ENCODE data around the gene TUBA4B.
"Not testable (repeated sequence)": the region's sequence is repeated elsewhere in the genome, so short reads cannot be mapped to it uniquely, and the experiment has no call there.

The TUBA4B gene

GRCh38 chr2:219277703-219278654 lies 24.9 kb downstream of the TUBA4B start:
- peak; percentile 85 for DNase-seq

GRCh38 chr2:219278655-219279150 lies 25.7 kb downstream of the TUBA4B start:
- no peak for DNase-seq

GRCh38 chr2:219279151-219279915 lies 26.3 kb downstream of the TUBA4B start, which contains the start of gene DNAJB2:
DNAJB2 (plus strand) TSS chr2:219279366; CDS start chr2:219279834, 468 bp downstream.
- DNase-seq = peak; percentile 100

GRCh38 chr2:219279916-219280516 lies 27.0 kb downstream of the TUBA4B start:
- no peak for DNase-seq

- DNase-seq = no peak
These were observed 27.6 kb downstream of the TUBA4B start for GRCh38 chr2:219280651-219281050.

GRCh38 chr2:219281588-219281987 lies 28.5 kb downstream of the TUBA4B start:
- no peak for DNase-seq

GRCh38 chr2:219282375-219282774 lies 29.3 kb downstream of the TUBA4B start:
- no peak for DNase-seq

GRCh38 chr2:219282943-219283581 lies 30.0 kb downstream of the TUBA4B start:
- no peak for DNase-seq

- DNase-seq = peak; percentile 27
These were observed 31.7 kb downstream of the TUBA4B start for GRCh38 chr2:219284501-219285372.

GRCh38 chr2:219285373-219285735 lies 32.3 kb downstream of the TUBA4B start:
- DNase-seq = no peak

GRCh38 chr2:219285894-219286425 lies 32.9 kb downstream of the TUBA4B start:
- peak; percentile 75 for DNase-seq

GRCh38 chr2:219286436-219287115 lies 33.5 kb downstream of the TUBA4B start:
- no peak for DNase-seq

- not testable (repeated sequence) for DNase-seq
These were observed 34.0 kb downstream of the TUBA4B start for GRCh38 chr2:219287116-219287440.

GRCh38 chr2:219287580-219288265 lies 34.7 kb downstream of the TUBA4B start:
- DNase-seq = no peak

- no peak for DNase-seq
These were observed 36.1 kb downstream of the TUBA4B start for GRCh38 chr2:219289195-219289536.

- DNase-seq = peak; percentile 84
These were observed 36.7 kb downstream of the TUBA4B start for GRCh38 chr2:219289537-219290361.

GRCh38 chr2:219290381-219291171 lies 37.5 kb downstream of the TUBA4B start:
- no peak for DNase-seq

GRCh38 chr2:219291394-219291793 lies 38.4 kb downstream of the TUBA4B start:
- DNase-seq = no peak

Measured in fibroblast of skin of right biceps (primary cell).